Endothelial cell of umbilical vein (primary cell): ENCODE data around the gene TRANK1. TPM values are rescaled to one million over a fixed set of nuclear protein-coding genes. Genes with fewer than 3 reads are reported as not detected.

Experiments
- BruUV-seq: library from RNA; stranded (reverse); fragments of 400-500 nt; replicated peaks from 2 replicates; lab custom pipeline; 2021; lab: Mats Ljungman, UMichigan
- CTCF ChIA-PET: fragments of 300-600, 350-600 bp; sonication (Branson Sonifier 250); formaldehyde crosslinking; loops from one replicate; lab custom pipeline; 2021; ENCODE audit warnings: antibody characterized with exemption, inconsistent platforms; lab: Charles Lee
- POLR2A ChIA-PET: fragments of 300-600, 350-600 bp; sonication (Branson Sonifier 250); formaldehyde crosslinking; loops from one replicate; lab custom pipeline; 2021; ENCODE audit warnings: antibody characterized with exemption, inconsistent platforms; lab: Charles Lee
- DNase-seq: peaks from one replicate; pipeline ENCODE4 v3.0.0-alpha.2; 2011; ENCODE audit warnings: low read depth, low spot score
- FAIRE-seq: peaks from 2 replicates; lab custom pipeline; 2011; peaks lifted over from hg19 to GRCh38; lab: Jason Lieb, UNC
- H2AFZ ChIP-seq: 2 replicates; pipeline ENCODE4 v1.6.0; 2012; ENCODE audit warnings: low read depth, low read length, control low read depth, inconsistent platforms
- H3K27ac ChIP-seq: 2 replicates; pipeline ENCODE4 v1.5.1; 2011; ENCODE audit warnings: low read depth, mild to moderate bottlenecking, control low read depth, low read length, moderate library complexity; ENCODE audit not compliant: insufficient read depth
- H3K27me3 ChIP-seq, 2 experiments: 2 replicates each; pipeline versions ENCODE4 v1.6.0 to v1.6.1; 2011; ENCODE audit warnings: low read length in 2 of 2, mixed read lengths in 1 of 2; ENCODE audit not compliant: control insufficient read depth in 2 of 2, insufficient read depth in 2 of 2
- H3K36me3 ChIP-seq, 2 experiments: 2 replicates in 1 of 2; 3 replicates in 1 of 2; pipeline ENCODE4 v1.5.1; 2011; ENCODE audit warnings: low read length in 2 of 2, mild to moderate bottlenecking in 1 of 2, moderate library complexity in 1 of 2; ENCODE audit not compliant: control insufficient read depth in 2 of 2, insufficient read depth in 2 of 2; ENCODE audit errors: extremely low read depth in 1 of 2
- H3K4me1 ChIP-seq: 3 replicates; pipeline ENCODE4 v1.5.1; 2011; ENCODE audit warnings: mild to moderate bottlenecking, low read length; ENCODE audit not compliant: control insufficient read depth, insufficient read depth; ENCODE audit errors: extremely low read depth
- H3K4me2 ChIP-seq: 2 replicates; pipeline ENCODE4 v1.6.1; 2011; ENCODE audit warnings: low read length, control low read depth, mixed read lengths; ENCODE audit not compliant: insufficient read depth
- H3K4me3 ChIP-seq, 3 experiments: fragments of 200-600 bp in 1 of 3; sonication (generic), shearing (Covaris generic) in 1 of 3; replicated peaks in 1 of 3; 2 replicates each; pipeline ENCODE4 v1.5.1; 2011 to 2016; ENCODE audit warnings: control low read depth in 3 of 3, low read length in 3 of 3, mild to moderate bottlenecking in 2 of 3, inconsistent platforms in 1 of 3, low read depth in 1 of 3, moderate library complexity in 1 of 3; ENCODE audit not compliant: insufficient read depth in 1 of 3
- H3K79me2 ChIP-seq: 2 replicates; pipeline ENCODE4 v1.6.0; 2012; ENCODE audit warnings: low read length, inconsistent platforms; ENCODE audit not compliant: control insufficient read depth, insufficient read depth
- H3K9ac ChIP-seq: replicated peaks from 2 replicates; pipeline ENCODE3; 2011; ENCODE audit warnings: low read length, control low read depth; ENCODE audit not compliant: insufficient read depth; ENCODE audit errors: extremely low read depth
- H3K9me1 ChIP-seq: replicated peaks from 3 replicates; pipeline ENCODE4 v1.6.0; 2011; ENCODE audit warnings: mild to moderate bottlenecking, low read length; ENCODE audit not compliant: control insufficient read depth, insufficient read depth; ENCODE audit errors: extremely low read depth
- H3K9me3 ChIP-seq: replicated peaks from 2 replicates; pipeline ENCODE4 v1.5.1; 2012; ENCODE audit warnings: low read length, inconsistent platforms; ENCODE audit not compliant: control insufficient read depth, insufficient read depth
- H4K20me1 ChIP-seq: replicated peaks from 2 replicates; pipeline ENCODE3; 2011; ENCODE audit warnings: mild to moderate bottlenecking, low read length; ENCODE audit not compliant: control insufficient read depth, insufficient read depth; ENCODE audit errors: extremely low read depth
- CTCF ChIP-seq, 2 donors: IDR thresholded peaks; 1 replicate in 1 of 2; 2 replicates in 1 of 2; pipeline ENCODE4 v1.5.1; 2011; ENCODE audit warnings: low read length in 2 of 2, mild to moderate bottlenecking in 2 of 2, moderate library complexity in 2 of 2, control low read depth in 1 of 2, inconsistent platforms in 1 of 2, low read depth in 1 of 2; ENCODE audit not compliant: insufficient read depth in 1 of 2; ENCODE audit errors: extremely low read depth in 1 of 2
- EZH2 ChIP-seq: IDR thresholded peaks from 2 replicates; pipeline ENCODE4 v1.6.1; 2012; ENCODE audit warnings: borderline replicate concordance, low read depth, mild to moderate bottlenecking, moderate library complexity, low read length, inconsistent platforms; ENCODE audit not compliant: severe bottlenecking
- FOS ChIP-seq: IDR thresholded peaks from 2 replicates; pipeline ENCODE4 v1.6.1; 2011; ENCODE audit warnings: mild to moderate bottlenecking, low read length, moderate library complexity, borderline replicate concordance; ENCODE audit not compliant: insufficient read depth
- GATA2 ChIP-seq: IDR thresholded peaks from 2 replicates; pipeline ENCODE4 v1.7.0; 2011; ENCODE audit warnings: low read depth, mild to moderate bottlenecking, moderate library complexity, mixed read lengths, low read length; ENCODE audit not compliant: insufficient read length, insufficient read depth
- POLR2AphosphoS5 ChIP-seq: IDR thresholded peaks from 2 replicates; pipeline ENCODE4 v1.6.1; 2012; ENCODE audit warnings: low read depth, mild to moderate bottlenecking, control low read depth, low read length, moderate library complexity; ENCODE audit not compliant: insufficient read depth
- dilution Hi-C: fragments of 300-500 bp; cut with MboI; formaldehyde crosslinking; loops from one replicate; pipeline ENCODE4 v1.15.0; 2019; ENCODE audit warnings: low sequenced_read_pairs; ENCODE audit not compliant: extremely low pct_ligation_motif_present
- intact Hi-C: fragments of 100-400 bp; cut with micrococcal nuclease; formaldehyde crosslinking; loops from one replicate; pipeline ENCODE4 v1.10.0; 2022
- polyA plus RNA-seq, 4 experiments: library from polyadenylated mRNA; depleted of rRNA in 3 of 4; stranded (reverse) in 3 of 4; unstranded in 1 of 4; fragments of >200 nt; gene quantifications; 2 replicates each; pipeline versions ENCODE4 v1.2.1 to v1.2.3, GENCODE V29; 2011 to 2012; ENCODE audit warnings: missing spikeins in 1 of 4
- total RNA-seq: library from RNA; stranded (reverse); gene quantifications from 2 replicates; pipeline ENCODE4 v1.2.3, GENCODE V29; 2021
- TF ChIP-seq, protein P1 (sequence below): IDR thresholded peaks from 2 replicates; pipeline ENCODE4 v1.6.1; 2011; ENCODE audit not compliant: insufficient read depth, insufficient read length

Gene TRANK1
- total and polyA plus RNA-seq, 2 donors (not counting 3 experiments of a cell fraction or from before 2014, with no cell fraction given) = 4.6 to 14.4 TPM

- Histone ChIP-seq H3K4me1 (peaks cover 22% of the 10 kb centered on the region), H2AFZ (no peak overlapping the region), H3K4me3 (no peak overlapping the region), H3K27ac (no peak overlapping the region), H3K36me3 (no peaks in the 10 kb centered on the region), H3K79me2 (no peaks in the 10 kb centered on the region), H4K20me1 (no peaks in the 10 kb centered on the region), H3K9me3 (no peaks in the 10 kb centered on the region), H3K9ac (no peak overlapping the region), H3K27me3 (no peaks in the 10 kb centered on the region), H3K9me1 (no peaks in the 10 kb centered on the region), H3K4me2 (no peak overlapping the region)
- DNase-seq (no peak), FAIRE-seq (no peak)
- CTCF ChIA-PET = no interaction called here
- intact Hi-C loops (loop anchor here (2.0 to 5.0 kb wide), 3 partner anchors 35 to 273 kb away; partner anchors contain the start of gene TRANK1), dilution Hi-C loops (no loop called here)
- no peak for TF ChIP-seq EZH2
- no peak for TF ChIP-seq POLR2AphosphoS5
- no peak for TF ChIP-seq GATA2
- TF ChIP-seq CTCF (IDR thresholded peaks at IDR 0.05; ENCODE audit: extremely low read depth in 1 of 2, insufficient read depth in 1 of 2, low read depth in 1 of 2, low read length in 2 of 2) = no peak
- TF ChIP-seq, protein P1, sequence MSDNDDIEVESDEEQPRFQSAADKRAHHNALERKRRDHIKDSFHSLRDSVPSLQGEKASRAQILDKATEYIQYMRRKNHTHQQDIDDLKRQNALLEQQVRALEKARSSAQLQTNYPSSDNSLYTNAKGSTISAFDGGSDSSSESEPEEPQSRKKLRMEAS = no peak
- no peak for TF ChIP-seq FOS
- POLR2A ChIA-PET = no interaction called here
- BruUV-seq = no TSS peak
These were observed 35.2 kb downstream of the TRANK1 start for GRCh38 chr3:36909666-36910065.
